Keratinocyte (primary cell): Measurements from ENCODE around the gene RIC1. TPM values are rescaled to one million over a fixed set of nuclear protein-coding genes. Genes with fewer than 3 reads are reported as not detected.

Source experiments
- DNase-seq: peaks from one replicate; pipeline ENCODE4 v3.0.0-alpha.2; 2011; ENCODE audit warnings: low read depth, missing footprints, low spot score
- FAIRE-seq: peaks from 2 replicates; lab custom pipeline; 2011; peaks lifted over from hg19 to GRCh38; lab: Jason Lieb, UNC
- H2AFZ ChIP-seq: 2 replicates; pipeline ENCODE4 v1.6.0; 2012; ENCODE audit warnings: low read length, control low read depth, inconsistent platforms; ENCODE audit not compliant: control insufficient read depth
- H3K27ac ChIP-seq: 2 replicates; pipeline ENCODE4 v1.5.1; 2011; ENCODE audit warnings: low read length; ENCODE audit not compliant: control insufficient read depth, insufficient read depth
- H3K27me3 ChIP-seq: 3 replicates; pipeline ENCODE4 v1.6.0; 2011; ENCODE audit warnings: low read length; ENCODE audit not compliant: control insufficient read depth, insufficient read depth; ENCODE audit errors: extremely low read depth
- H3K36me3 ChIP-seq, 2 experiments: 2 replicates in 1 of 2; 3 replicates in 1 of 2; pipeline ENCODE4 v1.5.1; 2011; ENCODE audit warnings: low read length in 2 of 2, mild to moderate bottlenecking in 1 of 2; ENCODE audit not compliant: control insufficient read depth in 2 of 2, insufficient read depth in 2 of 2; ENCODE audit errors: extremely low read depth in 1 of 2
- H3K4me1 ChIP-seq: 3 replicates; pipeline ENCODE4 v1.5.1; 2011; ENCODE audit warnings: low read length; ENCODE audit not compliant: control insufficient read depth, insufficient read depth; ENCODE audit errors: extremely low read depth
- H3K4me2 ChIP-seq: 3 replicates; pipeline ENCODE4 v1.6.0; 2011; ENCODE audit warnings: low read depth, low read length; ENCODE audit not compliant: control insufficient read depth, insufficient read depth; ENCODE audit errors: extremely low read depth
- H3K4me3 ChIP-seq, 3 experiments: fragments of 200-600 bp in 1 of 3; sonication (generic) in 1 of 3; 2 replicates in 2 of 3; 3 replicates in 1 of 3; pipeline ENCODE4 v1.5.1; 2011 to 2016; ENCODE audit warnings: low read length in 3 of 3, mild to moderate bottlenecking in 3 of 3, control low read depth in 2 of 3, inconsistent platforms in 1 of 3, low read depth in 1 of 3, mixed read lengths in 1 of 3, mixed run types in 1 of 3, moderate library complexity in 1 of 3; ENCODE audit not compliant: control insufficient read depth in 2 of 3, insufficient read depth in 2 of 3; ENCODE audit errors: extremely low read depth in 1 of 3
- H3K79me2 ChIP-seq: 2 replicates; pipeline ENCODE4 v1.6.0; 2012; ENCODE audit warnings: low read length; ENCODE audit not compliant: control insufficient read depth, insufficient read depth
- H3K9ac ChIP-seq: 3 replicates; pipeline ENCODE4 v1.6.0; 2011; ENCODE audit warnings: low read length; ENCODE audit not compliant: control insufficient read depth, insufficient read depth; ENCODE audit errors: extremely low read depth
- H3K9me1 ChIP-seq: 3 replicates; pipeline ENCODE4 v1.6.0; 2011; ENCODE audit warnings: low read length; ENCODE audit not compliant: control insufficient read depth, insufficient read depth; ENCODE audit errors: extremely low read depth
- H3K9me3 ChIP-seq: 2 replicates; pipeline ENCODE4 v1.5.1; 2012; ENCODE audit warnings: low read depth, low read length; ENCODE audit not compliant: control insufficient read depth
- H4K20me1 ChIP-seq: 3 replicates; pipeline ENCODE4 v1.6.0; 2011; ENCODE audit warnings: low read length; ENCODE audit not compliant: control insufficient read depth, insufficient read depth; ENCODE audit errors: extremely low read depth
- CTCF ChIP-seq, 3 experiments: IDR thresholded peaks in 1 of 3; conservative IDR thresholded peaks in 1 of 3; optimal IDR thresholded peaks in 1 of 3; 2 replicates in 2 of 3; 3 replicates in 1 of 3; pipeline versions ENCODE3 to v1.5.1; 2011; ENCODE audit warnings: low read length in 3 of 3, mild to moderate bottlenecking in 3 of 3, moderate library complexity in 2 of 3, control low read depth in 1 of 3, inconsistent platforms in 1 of 3; ENCODE audit not compliant: insufficient read depth in 2 of 3; ENCODE audit errors: extremely low read depth in 1 of 3
- EZH2 ChIP-seq: IDR thresholded peaks from one replicate; pipeline ENCODE4 v1.6.1; 2012; ENCODE audit warnings: inconsistent platforms, mild to moderate bottlenecking, low read length, moderate library complexity
- dilution Hi-C: fragments of 300-500 bp; cut with MboI; formaldehyde crosslinking; loops from one replicate; pipeline ENCODE4 v1.7.0; 2020; ENCODE audit warnings: low sequenced_read_pairs; ENCODE audit not compliant: extremely low pct_ligation_motif_present
- polyA plus RNA-seq, 5 experiments: library from polyadenylated mRNA; depleted of rRNA in 3 of 5; stranded (reverse) in 3 of 5; stranded (forward) in 1 of 5; unstranded in 1 of 5; fragments of >200 nt; gene quantifications; 1 replicate in 1 of 5; 2 replicates in 3 of 5; 3 replicates in 1 of 5; pipeline versions ENCODE4 v1.2.1 to v1.2.3, GENCODE V29; 2011 to 2012; ENCODE audit warnings: missing spikeins in 2 of 5, low read depth in 1 of 5, low replicate concordance in 1 of 5

Gene RIC1
- polyA plus RNA-seq, 1 donor (not counting 4 experiments of a cell fraction or from before 2014, with no cell fraction given) = 20.5 TPM

- Histone ChIP-seq H3K4me1 (no peaks in the 10 kb centered on the region), H3K9ac (no peak overlapping the region), H4K20me1 (no peaks in the 10 kb centered on the region), H3K27me3 (no peaks in the 10 kb centered on the region), H3K9me1 (no peaks in the 10 kb centered on the region), H3K4me3 (no peak overlapping the region), H3K4me2 (no peak overlapping the region), H2AFZ (no peak overlapping the region), H3K36me3 (peaks cover 7 to 9% of the 10 kb centered on the region in 2 experiments), H3K9me3 (peaks cover 2% of the 10 kb centered on the region), H3K79me2 (no peaks in the 10 kb centered on the region), H3K27ac (no peak overlapping the region)
- dilution Hi-C loops = no loop called here
- TF ChIP-seq EZH2 (no peak), CTCF (optimal IDR thresholded peaks at IDR 0.05 in 1 of 3, IDR thresholded peaks at IDR 0.05 in 1 of 3, conservative IDR thresholded peaks at IDR 0.05 in 1 of 3; ENCODE audit: extremely low read depth in 1 of 3, insufficient read depth in 2 of 3, low read length in 3 of 3) (no peak)
- no peak for FAIRE-seq
- DNase-seq = no peak
Observed at GRCh38 chr9:5783982-5784381, 155.1 kb downstream of the RIC1 start.

DNA sequence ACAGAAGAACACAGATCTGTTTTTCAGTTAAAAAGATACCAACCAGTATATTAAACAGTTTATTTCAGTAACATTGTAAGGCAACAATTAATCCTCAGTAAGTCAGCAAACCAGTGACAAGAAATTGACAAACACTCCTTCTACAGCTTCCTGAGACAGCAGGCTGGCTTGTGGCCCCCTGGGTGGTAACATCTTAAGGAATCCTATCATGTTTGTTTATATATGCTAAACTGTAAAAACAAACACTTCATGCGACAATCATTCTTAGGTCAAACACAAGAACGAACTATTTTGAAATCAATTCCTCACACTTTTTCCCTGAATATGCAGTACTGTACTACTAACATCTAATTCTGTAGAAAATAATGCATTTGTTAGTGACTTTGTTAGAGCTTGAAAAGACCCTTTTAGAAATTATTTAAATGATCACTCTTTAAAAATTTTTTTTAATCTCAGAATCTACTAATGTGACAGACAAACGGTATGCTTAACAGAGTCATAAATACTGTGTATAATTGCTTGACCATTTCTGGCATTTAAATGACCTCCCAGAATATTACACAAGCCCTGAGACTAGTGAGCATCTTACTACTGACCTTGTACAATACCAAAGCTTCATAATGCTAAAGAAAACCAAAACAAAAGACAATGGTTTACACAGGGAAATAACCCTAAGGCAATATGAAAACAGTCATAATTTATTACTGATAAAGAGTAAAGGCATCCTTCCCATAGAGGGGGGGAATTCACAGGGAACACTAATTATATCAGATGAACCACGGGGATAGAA is 155.8 kb downstream of the RIC1 start:
- FAIRE-seq = no peak

More for the DNA sequence above, 155.8 kb downstream of the RIC1 start:
- Histone ChIP-seq H3K27ac (no peak overlapping the region), H3K4me1 (no peaks in the 10 kb centered on the region), H4K20me1 (no peaks in the 10 kb centered on the region), H3K9me3 (no peaks in the 10 kb centered on the region), H3K36me3 (peaks cover 6 to 7% of the 10 kb centered on the region in 2 experiments), H3K79me2 (no peaks in the 10 kb centered on the region), H3K9ac (no peak overlapping the region), H3K4me2 (no peak overlapping the region), H3K4me3 (no peak overlapping the region), H3K27me3 (no peaks in the 10 kb centered on the region), H3K9me1 (no peaks in the 10 kb centered on the region), H2AFZ (no peak overlapping the region)
- dilution Hi-C loops = no loop called here
- no peak for DNase-seq
- no peak for TF ChIP-seq CTCF (optimal IDR thresholded peaks at IDR 0.05 in 1 of 3, IDR thresholded peaks at IDR 0.05 in 1 of 3, conservative IDR thresholded peaks at IDR 0.05 in 1 of 3; ENCODE audit: extremely low read depth in 1 of 3, insufficient read depth in 2 of 3, low read length in 3 of 3)
- TF ChIP-seq EZH2 = no peak
